ENCODE data around the gene MAP7D3. TPM values are rescaled to one million over a fixed set of nuclear protein-coding genes. Genes with fewer than 3 reads are reported as not detected.

Gene MAP7D3
- total RNA-seq, 4 donors from 2014 or later = 2.2 to 10.9 (median 5.2) TPM

DNA sequence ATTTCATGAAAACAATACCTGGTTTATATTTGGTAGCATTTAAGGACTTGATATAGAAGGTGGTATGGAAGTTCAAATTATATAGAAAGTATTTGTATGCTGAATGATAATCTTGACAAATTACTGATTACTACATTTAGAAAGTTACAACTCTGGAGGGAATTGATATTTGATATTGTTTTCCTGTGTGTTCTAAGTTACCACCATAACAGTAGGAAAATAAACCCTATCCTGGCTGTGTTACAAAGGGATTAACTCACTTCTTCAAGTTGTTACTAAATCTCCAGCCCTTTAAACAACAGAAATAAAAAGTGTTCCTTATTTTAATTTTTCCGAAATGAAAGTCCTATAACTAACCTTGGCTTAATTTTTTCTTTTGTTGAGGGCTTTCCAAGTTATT, 67.3 kb downstream of the MAP7D3 start:
- Histone ChIP-seq H3K36me3 (no peaks in the 10 kb centered on the region), H3K4me1 (peaks cover 0 to 20% (median 4%) of the 10 kb centered on the region in 4 donors), H3K27me3 (no peaks in the 10 kb centered on the region), H3K4me3 (no peak overlapping the region), H3K27ac (peak overlapping the region; percentile 37 to 85 (median 72)), H3K9me3 (no peaks in the 10 kb centered on the region)
- intact Hi-C loops (cut with DNase I; ENCODE audit: low total_unique reads) = no loop called here
- no peak for DNase-seq
- in situ Hi-C loops (cut with MboI; ENCODE audit: low pct_ligation_motif_present in 1 of 4, low pct_unique_long_range_greater_than_20kb in 1 of 4, low sequenced_read_pairs in 3 of 4) = no loop called here
- TF ChIP-seq POLR2A (IDR thresholded peaks at IDR 0.05) (no peak), POLR2AphosphoS5 (IDR thresholded peaks at IDR 0.05) (no peak), EP300 (IDR thresholded peaks at IDR 0.05; ENCODE audit: low read depth) (no peak)
- TF ChIP-seq, protein P1, sequence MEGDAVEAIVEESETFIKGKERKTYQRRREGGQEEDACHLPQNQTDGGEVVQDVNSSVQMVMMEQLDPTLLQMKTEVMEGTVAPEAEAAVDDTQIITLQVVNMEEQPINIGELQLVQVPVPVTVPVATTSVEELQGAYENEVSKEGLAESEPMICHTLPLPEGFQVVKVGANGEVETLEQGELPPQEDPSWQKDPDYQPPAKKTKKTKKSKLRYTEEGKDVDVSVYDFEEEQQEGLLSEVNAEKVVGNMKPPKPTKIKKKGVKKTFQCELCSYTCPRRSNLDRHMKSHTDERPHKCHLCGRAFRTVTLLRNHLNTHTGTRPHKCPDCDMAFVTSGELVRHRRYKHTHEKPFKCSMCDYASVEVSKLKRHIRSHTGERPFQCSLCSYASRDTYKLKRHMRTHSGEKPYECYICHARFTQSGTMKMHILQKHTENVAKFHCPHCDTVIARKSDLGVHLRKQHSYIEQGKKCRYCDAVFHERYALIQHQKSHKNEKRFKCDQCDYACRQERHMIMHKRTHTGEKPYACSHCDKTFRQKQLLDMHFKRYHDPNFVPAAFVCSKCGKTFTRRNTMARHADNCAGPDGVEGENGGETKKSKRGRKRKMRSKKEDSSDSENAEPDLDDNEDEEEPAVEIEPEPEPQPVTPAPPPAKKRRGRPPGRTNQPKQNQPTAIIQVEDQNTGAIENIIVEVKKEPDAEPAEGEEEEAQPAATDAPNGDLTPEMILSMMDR (IDR thresholded peaks at IDR 0.05) = no peak
- 34 to 60% methylated on average over 1 of the region's 1 CpG for WGBS, 2 donors (ENCODE audit: low coverage in 1 of 2)

DNA sequence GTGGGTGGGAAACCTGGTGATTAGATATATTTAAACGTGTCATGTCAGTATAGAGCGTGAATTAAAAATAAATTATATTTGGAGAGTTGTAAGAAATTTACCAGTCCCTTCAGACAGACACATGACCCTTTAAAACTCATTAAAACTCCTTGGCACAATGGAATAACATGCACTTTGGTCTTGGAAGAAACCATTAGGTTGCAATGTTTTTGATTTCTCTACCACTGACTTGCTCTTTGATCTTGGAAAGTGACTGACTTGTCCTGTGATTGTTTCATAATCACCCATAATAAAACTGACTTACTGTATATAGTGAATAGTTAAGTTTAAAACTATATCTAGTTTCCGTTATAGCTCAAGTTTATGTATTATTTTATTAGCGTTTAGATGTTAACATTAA, 68.0 kb downstream of the MAP7D3 start:
- H3K4me3 ChIP-seq = no peak overlapping the region
- WGBS, 2 donors (ENCODE audit: low coverage in 1 of 2) = 26 to 46% methylated on average over 4 of the region's 4 CpGs
- peaks cover 3 to 20% (median 4%) of the 10 kb centered on the region in 4 donors for H3K4me1 ChIP-seq
- no peak for TF ChIP-seq POLR2A (IDR thresholded peaks at IDR 0.05)
- no peaks in the 10 kb centered on the region for H3K9me3 ChIP-seq
- peak overlapping the region; percentile 55 to 85 (median 72) for H3K27ac ChIP-seq
- no peak for DNase-seq
- intact Hi-C loops (cut with DNase I; ENCODE audit: low total_unique reads) = no loop called here
- no peaks in the 10 kb centered on the region for H3K27me3 ChIP-seq
- in situ Hi-C loops (cut with MboI; ENCODE audit: low pct_ligation_motif_present in 1 of 4, low pct_unique_long_range_greater_than_20kb in 1 of 4, low sequenced_read_pairs in 3 of 4) = no loop called here
- H3K36me3 ChIP-seq = no peaks in the 10 kb centered on the region

DNA sequence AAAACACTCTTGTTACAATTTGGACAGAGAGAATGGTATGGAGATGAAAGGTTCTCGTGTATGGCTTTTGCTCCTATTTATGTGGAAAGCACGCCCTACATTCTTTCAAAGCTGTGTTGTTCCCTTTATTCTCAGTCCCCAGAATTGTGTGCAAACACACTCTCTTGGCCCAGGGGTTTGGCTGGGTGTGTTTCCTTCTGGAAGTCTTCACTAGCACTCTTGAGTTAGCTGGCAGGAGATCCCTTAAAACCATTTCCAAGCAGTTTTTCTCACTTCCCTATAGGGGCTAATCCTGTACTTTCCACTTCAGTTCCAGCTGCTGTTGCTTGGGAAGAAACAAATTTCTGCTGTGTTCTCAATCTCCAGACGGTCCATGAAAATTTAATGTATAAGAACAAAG, 68.8 kb downstream of the MAP7D3 start:
- no peak for DNase-seq
- no peaks in the 10 kb centered on the region for H3K27me3 ChIP-seq
- H3K36me3 ChIP-seq = no peaks in the 10 kb centered on the region
- TF ChIP-seq EP300 (IDR thresholded peaks at IDR 0.05; ENCODE audit: low read depth) (no peak), POLR2AphosphoS5 (IDR thresholded peaks at IDR 0.05) (no peak), POLR2A (IDR thresholded peaks at IDR 0.05) (no peak)
- TF ChIP-seq, protein P1 (IDR thresholded peaks at IDR 0.05) = no peak
- WGBS, 2 donors (ENCODE audit: low coverage in 1 of 2) = 40 to 42% methylated on average over 2 to 3 of the region's 3 CpGs
- no peaks in the 10 kb centered on the region for H3K9me3 ChIP-seq
- in situ Hi-C loops (cut with MboI; ENCODE audit: low pct_ligation_motif_present in 1 of 4, low pct_unique_long_range_greater_than_20kb in 1 of 4, low sequenced_read_pairs in 3 of 4) = no loop called here
- no peak overlapping the region for H3K4me3 ChIP-seq
- peak overlapping the region; percentile 63 to 85 (median 75) for H3K27ac ChIP-seq
- intact Hi-C loops (cut with DNase I; ENCODE audit: low total_unique reads) = no loop called here
- peaks cover 3 to 20% (median 4%) of the 10 kb centered on the region in 4 donors for H3K4me1 ChIP-seq

DNA sequence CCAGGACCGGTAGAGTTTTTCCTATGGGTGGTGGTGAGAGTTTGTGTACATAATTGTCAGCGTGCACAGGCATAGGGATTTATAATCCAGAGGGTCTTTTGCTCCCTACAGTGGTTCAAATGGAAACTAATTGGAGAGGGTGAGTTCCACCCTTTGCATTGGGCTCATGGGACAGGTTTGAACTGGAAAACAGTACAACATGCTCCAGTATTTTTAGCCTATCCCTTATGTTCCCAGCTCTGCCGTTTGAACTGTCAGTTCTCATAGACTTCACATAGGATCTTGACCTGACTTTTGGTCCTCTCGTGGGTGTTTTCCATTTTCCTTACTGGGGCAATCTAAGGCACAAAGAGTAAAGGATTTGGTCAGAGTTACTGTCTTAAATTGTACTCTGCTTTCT, 72.1 kb downstream of the MAP7D3 start:
- no peak overlapping the region for H3K4me3 ChIP-seq
- in situ Hi-C loops (cut with MboI; ENCODE audit: low pct_ligation_motif_present in 1 of 4, low pct_unique_long_range_greater_than_20kb in 1 of 4, low sequenced_read_pairs in 3 of 4) (no loop called here), intact Hi-C loops (cut with DNase I; ENCODE audit: low total_unique reads) (no loop called here)
- H3K27ac ChIP-seq = peak overlapping the region; percentile 63 to 85 (median 75)
- WGBS, 2 donors (ENCODE audit: low coverage in 1 of 2) = 69% methylated on average over 4 of the region's 4 CpGs; no CpG with 5 or more reads in 1 of the 2 donors
- H3K4me1 ChIP-seq = peaks cover 3 to 26% (median 4%) of the 10 kb centered on the region in 4 donors
- no peaks in the 10 kb centered on the region for H3K9me3 ChIP-seq
- TF ChIP-seq POLR2AphosphoS5 (IDR thresholded peaks at IDR 0.05) (no peak), POLR2A (IDR thresholded peaks at IDR 0.05) (no peak), EP300 (IDR thresholded peaks at IDR 0.05; ENCODE audit: low read depth) (no peak)
- TF ChIP-seq, protein P1 (IDR thresholded peaks at IDR 0.05) = no peak
- no peak for DNase-seq
- no peaks in the 10 kb centered on the region for H3K27me3 ChIP-seq
- H3K36me3 ChIP-seq = no peaks in the 10 kb centered on the region

DNA sequence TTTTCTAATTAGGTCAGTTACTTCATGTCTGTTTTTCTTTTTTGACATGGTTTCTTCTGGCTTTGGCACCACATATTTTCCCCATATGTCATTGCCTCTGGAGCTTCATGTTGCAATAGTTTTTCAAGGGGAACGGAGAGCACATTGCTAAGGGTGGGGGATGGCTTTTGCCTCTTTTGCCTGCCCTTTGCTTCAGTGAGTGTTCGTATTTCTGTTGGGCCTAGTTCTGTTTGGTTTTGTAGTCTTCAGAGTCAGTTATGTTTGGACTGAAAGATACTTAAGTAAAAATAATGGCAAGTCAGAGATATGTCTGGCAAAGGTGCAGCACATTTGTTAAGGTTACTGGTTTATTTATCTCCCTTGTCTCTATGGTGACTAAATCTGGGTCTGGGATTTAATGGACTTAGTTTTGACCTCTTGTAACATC, 74.8 kb downstream of the MAP7D3 start:
- WGBS, 2 donors (ENCODE audit: low coverage in 1 of 2) = 46% methylated on average over 2 of the region's 2 CpGs; no CpG with 5 or more reads in 1 of the 2 donors
- Histone ChIP-seq H3K27ac (peak overlapping the region; percentile 69 to 85 (median 79)), H3K9me3 (no peaks in the 10 kb centered on the region)

More for the DNA sequence above, 74.8 kb downstream of the MAP7D3 start:
- H3K27me3 ChIP-seq = no peaks in the 10 kb centered on the region
- DNase-seq = no peak
- intact Hi-C loops (cut with DNase I; ENCODE audit: low total_unique reads) = no loop called here
- no peak overlapping the region for H3K4me3 ChIP-seq
- no peaks in the 10 kb centered on the region for H3K36me3 ChIP-seq
- TF ChIP-seq POLR2AphosphoS5 (IDR thresholded peaks at IDR 0.05) = peak; percentile 60 to 87 (median 71)
- TF ChIP-seq, protein P1 (IDR thresholded peaks at IDR 0.05) = no peak
- peaks cover 0 to 11% (median 2%) of the 10 kb centered on the region in 4 donors for H3K4me1 ChIP-seq
- in situ Hi-C loops (cut with MboI; ENCODE audit: low pct_ligation_motif_present in 1 of 4, low pct_unique_long_range_greater_than_20kb in 1 of 4, low sequenced_read_pairs in 3 of 4) = no loop called here

Data from transverse colon (tissue), 4 donors.